Esophagus (tissue), 2 donors: ENCODE data around the gene UHRF1. TPM values are rescaled to one million over a fixed set of nuclear protein-coding genes. Genes with fewer than 3 reads are reported as not detected.
"Not testable (repeated sequence)": the region's sequence is repeated elsewhere in the genome, so short reads cannot be mapped to it uniquely, and the experiment has no call there.

Experiments used
- H3K27ac ChIP-seq, 2 donors: one replicate each; pipeline ENCODE4 v1.5.1; 2013; ENCODE audit warnings: low read depth in 2 of 2, mild to moderate bottlenecking in 2 of 2, inconsistent platforms in 1 of 2, low read length in 1 of 2, moderate library complexity in 1 of 2
- H3K27me3 ChIP-seq, 2 donors: one replicate each; pipeline ENCODE4 v1.6.1; 2013; ENCODE audit warnings: low read length in 2 of 2, control low read depth in 1 of 2, mild to moderate bottlenecking in 1 of 2; ENCODE audit not compliant: insufficient read depth in 2 of 2, control insufficient read depth in 1 of 2
- H3K36me3 ChIP-seq, 2 donors: one replicate each; pipeline ENCODE4 v1.6.1; 2013; ENCODE audit warnings: low read length in 1 of 2; ENCODE audit not compliant: control insufficient read depth in 2 of 2, insufficient read depth in 2 of 2
- H3K4me1 ChIP-seq, 2 donors: one replicate each; pipeline ENCODE4 v1.6.1; 2013; ENCODE audit warnings: low read length in 1 of 2; ENCODE audit not compliant: control insufficient read depth in 2 of 2, insufficient read depth in 2 of 2
- H3K4me3 ChIP-seq, 2 donors: one replicate each; pipeline ENCODE4 v1.5.1; 2013; ENCODE audit warnings: low read length in 2 of 2, mild to moderate bottlenecking in 2 of 2, low read depth in 1 of 2, moderate library complexity in 1 of 2
- H3K9me3 ChIP-seq, 2 donors: one replicate each; pipeline ENCODE4 v1.6.1; 2013; ENCODE audit warnings: mild to moderate bottlenecking in 2 of 2, low read depth in 1 of 2, low read length in 1 of 2, moderate library complexity in 1 of 2; ENCODE audit not compliant: control insufficient read depth in 2 of 2, insufficient read depth in 1 of 2
- WGBS, 2 donors: extraction: QIAGEN DNeasy Blood & Tissue Kit; methylation state at CpG; one replicate each; pipeline ENCODE4 v1.1.7; 2013; 5-methylcytosine and 5-hydroxymethylcytosine counted together
- polyA plus RNA-seq, 2 donors: library from polyadenylated mRNA; stranded (reverse); fragments of 200-250 nt; gene quantifications; one replicate each; pipeline ENCODE4 v1.2.3, GENCODE V29; 2013
- donor health status: healthy with polysubstance abuse.
- donor health status: Bipolar disorder and iron deficiency.

The UHRF1 gene
- polyA plus RNA-seq, 2 donors = 7.8 to 10.0 TPM

GRCh38 chr19:4929186-4929585 is 19.9 kb downstream of the UHRF1 start:
- WGBS, 2 donors = 92 to 95% methylated on average over 22 of the region's 22 CpGs

GRCh38 chr19:4930664-4931063 is 21.4 kb downstream of the UHRF1 start:
- Histone ChIP-seq H3K4me1 (no peaks in the 10 kb centered on the region), H3K27ac (no peak overlapping the region), H3K27me3 (no peaks in the 10 kb centered on the region), H3K4me3 (no peak overlapping the region), H3K9me3 (no peaks in the 10 kb centered on the region), H3K36me3 (peaks cover 0 to 7% of the 10 kb centered on the region in 2 donors)
- 90 to 93% methylated on average over 28 of the region's 28 CpGs for WGBS, 2 donors

More at GRCh38 chr19:4929186-4929585, 19.9 kb downstream of the UHRF1 start:
- no peak overlapping the region for H3K4me3 ChIP-seq
- no peaks in the 10 kb centered on the region for H3K4me1 ChIP-seq
- peaks cover 0 to 4% of the 10 kb centered on the region in 2 donors for H3K36me3 ChIP-seq
- H3K27ac ChIP-seq = no peak overlapping the region
- H3K9me3 ChIP-seq = no peaks in the 10 kb centered on the region
- H3K27me3 ChIP-seq = no peaks in the 10 kb centered on the region

- H3K27me3 ChIP-seq = no peaks in the 10 kb centered on the region
Observed at GRCh38 chr19:4932711-4933110, 23.4 kb downstream of the UHRF1 start.

GRCh38 chr19:4933528-4933927 is 24.2 kb downstream of the UHRF1 start:
- Histone ChIP-seq H3K9me3 (no peaks in the 10 kb centered on the region), H3K4me1 (no peaks in the 10 kb centered on the region), H3K4me3 (no peak overlapping the region), H3K27ac (no peak overlapping the region), H3K36me3 (peaks cover 0 to 7% of the 10 kb centered on the region in 2 donors), H3K27me3 (no peaks in the 10 kb centered on the region)
- WGBS, 2 donors = 66 to 77% methylated on average over 7 of the region's 7 CpGs

More at GRCh38 chr19:4932711-4933110, 23.4 kb downstream of the UHRF1 start:
- WGBS, 2 donors = 97 to 98% methylated on average over 32 of the region's 32 CpGs
- no peaks in the 10 kb centered on the region for H3K9me3 ChIP-seq
- H3K36me3 ChIP-seq = peaks cover 0 to 7% of the 10 kb centered on the region in 2 donors
- no peaks in the 10 kb centered on the region for H3K4me1 ChIP-seq
- no peak overlapping the region for H3K27ac ChIP-seq
- no peak overlapping the region for H3K4me3 ChIP-seq

- Histone ChIP-seq H3K27ac (no peak overlapping the region), H3K27me3 (no peaks in the 10 kb centered on the region), H3K36me3 (peaks cover 0 to 4% of the 10 kb centered on the region in 2 donors), H3K4me3 (no peak overlapping the region), H3K4me1 (no peaks in the 10 kb centered on the region), H3K9me3 (no peaks in the 10 kb centered on the region)
- WGBS, 2 donors = 93% methylated on average over 8 of the region's 8 CpGs
Observed at GRCh38 chr19:4935444-4935843, 26.1 kb downstream of the UHRF1 start.

- no peak overlapping the region for H3K4me3 ChIP-seq
- WGBS, 2 donors = 89% methylated on average over 7 of the region's 7 CpGs
- no peaks in the 10 kb centered on the region for H3K27me3 ChIP-seq
- H3K27ac ChIP-seq = no peak overlapping the region
- H3K9me3 ChIP-seq = no peaks in the 10 kb centered on the region
- peaks cover 0 to 4% of the 10 kb centered on the region in 2 donors for H3K36me3 ChIP-seq
- no peaks in the 10 kb centered on the region for H3K4me1 ChIP-seq
Observed at GRCh38 chr19:4937060-4937459, 27.8 kb downstream of the UHRF1 start.

- H3K9me3 ChIP-seq, H3K4me3 ChIP-seq, H3K27ac ChIP-seq, H3K36me3 ChIP-seq, H3K27me3 ChIP-seq, H3K4me1 ChIP-seq: not testable (repeated sequence)
- WGBS, 2 donors = 88 to 98% methylated on average over 4 of the region's 4 CpGs
Observed at GRCh38 chr19:4938461-4938860, 29.2 kb downstream of the UHRF1 start.

- WGBS, 2 donors = 87 to 92% methylated on average over 7 of the region's 7 CpGs
Observed at GRCh38 chr19:4939466-4939865, 30.2 kb downstream of the UHRF1 start.

GRCh38 chr19:4941638-4942169 is 32.4 kb downstream of the UHRF1 start:
- H3K27me3 ChIP-seq, H3K36me3 ChIP-seq, H3K9me3 ChIP-seq, H3K4me3 ChIP-seq, H3K27ac ChIP-seq, H3K4me1 ChIP-seq: not testable (repeated sequence)
- WGBS, 2 donors = 96 to 98% methylated on average over 35 of the region's 35 CpGs

More at GRCh38 chr19:4939466-4939865, 30.2 kb downstream of the UHRF1 start:
- Histone ChIP-seq H3K4me1 (no peaks in the 10 kb centered on the region), H3K27ac (no peak overlapping the region), H3K9me3 (no peaks in the 10 kb centered on the region), H3K27me3 (no peaks in the 10 kb centered on the region), H3K36me3 (peaks cover 0 to 2% of the 10 kb centered on the region in 2 donors), H3K4me3 (no peak overlapping the region)

GRCh38 chr19:4950650-4951049 is 41.3 kb downstream of the UHRF1 start:
- not testable (repeated sequence) for H3K36me3 ChIP-seq, H3K4me3 ChIP-seq, H3K9me3 ChIP-seq, H3K27ac ChIP-seq, H3K4me1 ChIP-seq, H3K27me3 ChIP-seq
- 93 to 95% methylated on average over 21 to 23 of the region's 23 CpGs for WGBS, 2 donors
